ENCODE results near the gene PTEN.
"Not testable (repeated sequence)": the region's sequence is repeated elsewhere in the genome, so short reads cannot be mapped to it uniquely, and the experiment has no call there.

PTEN gene

GRCh38 chr10:87863053-87863943 lies at the start of gene PTEN, which contains the start of gene KLLN:
TSS of gene PTEN (plus strand) at chr10:87863625. CDS start at chr10:87864470, 845 bp downstream.
TSS of gene KLLN (minus strand) at chr10:87863533. CDS start at chr10:87862487, 1,046 bp downstream.
- peak; percentile 63 for DNase-seq (ENCODE audit: low read depth, low spot score)

- no peak for DNase-seq (ENCODE audit: low read depth, low spot score)
These were observed 47.1 kb upstream of the PTEN start for GRCh38 chr10:87816163-87816897.

DNA sequence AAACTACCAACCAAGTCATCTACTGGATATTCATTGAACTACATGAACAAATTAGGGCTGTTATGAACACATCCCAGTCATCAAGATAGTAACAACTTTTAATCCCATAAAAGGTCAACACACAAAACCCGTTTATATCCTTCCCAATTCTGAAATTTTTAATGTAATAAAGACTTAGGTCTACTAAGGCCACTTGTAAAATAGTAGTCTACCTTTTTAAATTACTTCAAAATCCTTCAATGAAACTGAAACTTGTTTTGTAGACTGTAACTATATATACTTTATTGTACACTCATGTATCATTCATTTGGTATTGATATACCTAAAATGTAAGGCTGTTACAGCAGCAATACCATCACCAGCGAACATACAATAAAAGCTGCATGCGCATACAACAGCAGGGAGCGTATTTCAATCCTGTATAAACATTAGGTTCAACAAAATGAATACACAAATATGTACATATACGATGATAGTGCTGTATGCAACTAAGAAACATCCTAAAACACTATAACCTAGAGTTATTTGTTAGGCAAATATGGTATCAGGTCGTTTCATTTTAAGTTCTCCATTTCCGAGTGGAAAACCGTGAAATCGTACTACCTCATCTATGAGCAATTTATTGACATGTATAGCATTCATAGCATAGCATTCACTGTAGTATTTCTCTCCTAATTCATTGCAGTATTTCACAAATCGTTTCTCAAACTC lies 46.4 kb upstream of the PTEN start:
- DNase-seq (ENCODE audit: low read depth, low spot score), result no peak

DNA sequence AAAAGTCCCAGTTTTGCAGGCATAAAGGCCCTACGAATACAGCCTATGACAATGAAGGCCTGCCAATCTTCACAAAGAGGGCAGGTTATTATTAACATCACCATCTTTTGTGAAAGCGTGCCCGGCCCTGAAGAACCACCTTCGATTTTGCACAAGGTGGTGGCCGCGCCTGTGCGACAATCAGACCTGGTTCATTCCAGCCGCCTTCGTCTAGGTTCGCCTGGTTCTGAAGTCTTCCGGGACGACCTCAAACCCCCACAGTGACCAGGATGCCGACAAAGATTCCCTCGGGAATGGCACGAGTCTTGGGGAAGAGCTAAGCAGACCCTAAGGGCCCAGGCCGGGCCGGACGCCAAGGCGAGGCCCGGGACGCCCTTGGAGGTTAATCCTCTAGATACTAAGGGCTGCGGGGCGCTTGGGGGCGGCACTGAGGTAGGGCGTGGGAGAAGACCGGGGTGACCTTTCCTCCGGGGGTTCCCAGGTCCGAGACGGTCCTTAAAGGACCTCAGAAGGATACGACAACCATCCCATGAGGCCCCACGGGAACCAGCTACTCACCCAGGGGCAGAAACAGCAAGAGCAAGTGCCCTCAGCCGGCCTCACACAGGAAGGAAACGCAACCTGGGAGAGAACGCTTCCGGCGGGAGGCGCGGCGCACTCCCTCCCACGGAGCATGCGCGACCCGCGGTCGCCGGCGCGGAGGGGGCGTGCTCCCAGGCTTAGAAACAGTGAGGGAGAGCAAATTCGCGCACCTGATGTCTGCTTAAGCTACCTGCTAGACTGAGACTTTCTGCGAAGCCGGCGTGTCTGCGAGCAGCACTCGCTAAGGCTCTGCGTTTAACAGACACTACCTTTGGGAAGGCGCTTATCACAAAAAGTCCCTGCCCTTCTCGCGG lies 45.6 kb upstream of the PTEN start, which contains the start of gene ATAD1:
Gene ATAD1, minus strand, starts transcription at position 618 of the 896 bp plus-strand sequence. CDS start 3,627 bp downstream, outside the sequence.
- peak; percentile 76 for DNase-seq (ENCODE audit: low read depth, low spot score)

GRCh38 chr10:87818505-87819288 lies 44.7 kb upstream of the PTEN start:
- peak; percentile 48 for DNase-seq (ENCODE audit: low read depth, low spot score)

GRCh38 chr10:87819289-87819585 lies 44.2 kb upstream of the PTEN start:
- no peak for DNase-seq (ENCODE audit: low read depth, low spot score)

DNA sequence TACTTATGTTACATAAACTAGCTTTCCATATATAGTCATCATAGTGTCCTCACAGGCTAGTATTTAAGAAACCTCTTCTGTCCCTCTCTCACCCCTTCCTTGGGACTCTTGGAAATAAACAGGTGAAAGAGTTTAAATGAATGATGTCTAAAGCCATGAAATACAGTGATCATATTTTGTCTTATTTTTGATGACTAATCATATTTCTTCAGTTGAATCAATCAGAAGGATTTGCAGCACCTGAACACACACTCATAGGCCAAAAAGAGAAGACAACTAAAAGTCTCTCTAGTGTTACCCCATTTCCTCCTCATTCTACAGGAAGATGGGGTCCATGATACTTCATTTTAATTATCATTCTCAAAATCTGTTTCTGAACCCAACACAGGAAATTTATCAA lies 36.8 kb upstream of the PTEN start:
- DNase-seq (ENCODE audit: low read depth, low spot score), result no peak

GRCh38 chr10:87827681-87828080 lies 35.7 kb upstream of the PTEN start:
- no peak for DNase-seq (ENCODE audit: low read depth, low spot score)

- not testable (repeated sequence) for DNase-seq (ENCODE audit: low read depth, low spot score)
These were observed 34.4 kb upstream of the PTEN start for GRCh38 chr10:87829051-87829450.

- DNase-seq (ENCODE audit: low read depth, low spot score), result no peak
These were observed 33.3 kb upstream of the PTEN start for GRCh38 chr10:87829986-87830729.

DNA sequence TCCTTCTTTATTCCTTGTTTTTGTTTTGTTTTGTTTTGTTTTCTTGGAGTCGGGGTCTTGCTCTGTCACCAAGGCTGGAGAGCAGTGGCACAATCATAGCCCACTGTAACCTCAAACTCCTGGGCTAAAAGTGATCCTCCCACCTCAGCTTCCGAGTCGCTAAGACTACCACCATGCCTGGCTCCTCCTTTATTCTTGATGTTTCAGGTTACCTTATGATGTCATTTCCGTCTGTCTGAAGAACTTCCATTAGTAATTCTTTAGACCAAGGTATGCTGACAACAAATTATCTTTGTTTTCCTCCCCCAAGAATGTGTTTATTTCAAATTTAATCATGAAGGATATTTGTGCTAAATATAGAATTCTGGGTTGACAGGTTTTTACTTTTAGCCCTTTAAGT lies 27.3 kb upstream of the PTEN start:
- no peak for DNase-seq (ENCODE audit: low read depth, low spot score)

DNA sequence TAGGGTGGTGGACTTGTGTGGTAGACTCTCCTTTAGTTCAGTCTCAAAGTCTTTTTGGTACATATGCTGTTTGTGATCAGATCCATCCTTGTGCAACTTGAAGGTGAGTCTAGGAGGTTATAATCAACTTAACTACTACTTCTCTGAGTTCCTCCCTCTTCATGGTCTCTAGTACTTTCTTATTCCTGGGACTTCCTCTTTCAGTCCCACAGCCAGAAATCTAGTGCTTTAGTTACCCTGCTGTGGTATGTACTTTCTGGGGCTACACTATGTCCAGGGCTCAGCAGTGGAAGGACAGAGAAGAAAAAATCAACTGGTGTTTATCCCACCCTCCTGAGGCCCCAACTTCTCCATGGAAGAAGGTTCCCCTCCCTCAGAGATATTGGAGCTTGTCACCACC lies 26.0 kb upstream of the PTEN start:
- no peak for DNase-seq (ENCODE audit: low read depth, low spot score)

GRCh38 chr10:87838650-87839049 lies 24.8 kb upstream of the PTEN start:
- no peak for DNase-seq (ENCODE audit: low read depth, low spot score)

GRCh38 chr10:87841186-87841585 lies 22.2 kb upstream of the PTEN start:
- no peak for DNase-seq (ENCODE audit: low read depth, low spot score)

DNA sequence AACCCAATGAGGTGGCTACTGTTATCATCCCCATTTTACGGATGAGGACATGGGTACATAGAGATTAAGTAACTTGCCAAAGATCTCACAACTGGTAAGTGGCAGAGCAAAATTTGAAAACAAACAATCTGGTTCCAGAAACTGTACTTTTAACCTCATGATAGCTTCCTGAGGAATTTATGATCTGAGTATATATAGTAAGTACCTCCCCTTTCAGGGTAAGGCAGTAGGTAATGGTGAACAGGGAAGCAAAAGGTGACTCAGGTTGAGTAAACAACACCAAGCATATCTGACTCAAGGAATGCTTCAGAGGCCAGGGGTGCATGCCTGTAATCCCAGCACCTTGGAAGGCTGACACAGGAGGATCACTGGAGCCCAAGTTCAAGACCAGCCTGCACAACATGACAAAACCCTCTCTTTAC lies 21.2 kb upstream of the PTEN start:
- DNase-seq (ENCODE audit: low read depth, low spot score), result no peak

DNA sequence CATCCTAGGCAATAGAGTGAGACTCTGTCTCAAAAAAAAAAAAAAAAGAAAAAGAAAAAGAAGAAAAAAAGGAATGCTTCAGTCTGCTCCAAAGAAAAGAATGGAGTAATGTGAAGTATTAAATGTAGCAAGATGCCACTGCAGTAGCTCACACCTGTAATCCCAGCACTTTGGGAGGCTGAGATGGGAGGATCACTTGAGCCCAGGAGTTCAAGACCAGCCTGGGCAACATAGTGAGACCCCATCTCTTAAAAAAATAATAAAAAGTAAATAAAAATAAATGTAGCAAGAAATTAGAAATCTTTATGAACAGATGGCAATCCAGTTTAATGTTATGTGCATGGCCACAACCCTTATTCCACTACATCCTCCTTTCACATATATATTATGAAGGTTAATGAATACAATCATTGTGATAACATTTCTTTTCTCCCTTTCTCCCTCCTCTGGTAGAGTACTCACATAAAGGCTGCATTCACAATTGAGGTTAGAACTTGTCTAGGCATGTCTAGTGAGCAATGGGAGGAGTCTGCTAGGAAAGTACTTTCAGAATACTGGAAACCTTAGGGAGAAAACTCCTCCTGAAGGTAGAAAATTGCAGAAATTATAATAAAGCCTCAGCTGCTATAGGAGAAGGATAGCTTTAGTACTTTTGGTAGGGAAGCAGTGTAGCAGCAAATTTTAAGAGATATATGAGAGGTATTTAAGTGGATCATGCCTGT lies 20.5 kb upstream of the PTEN start:
- no peak for DNase-seq (ENCODE audit: low read depth, low spot score)

DNA sequence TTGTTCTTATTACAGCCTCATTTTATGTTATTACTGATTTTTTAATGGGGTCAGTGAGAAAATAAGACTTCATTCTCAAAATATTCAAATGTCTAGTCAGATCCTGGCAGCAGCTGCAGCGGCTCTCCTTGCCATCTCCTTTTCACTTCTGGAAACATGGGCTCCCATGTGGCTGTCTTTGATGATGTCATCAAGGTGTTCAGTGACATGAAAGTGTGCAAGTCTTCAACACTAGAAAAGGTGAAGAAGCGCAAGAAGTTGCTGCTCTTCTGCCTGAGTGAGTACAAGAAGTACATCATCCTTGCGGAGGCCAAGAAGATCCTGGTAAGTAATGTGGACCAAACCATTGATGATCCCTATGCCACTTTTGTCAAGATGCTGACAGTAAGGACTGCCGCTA lies 19.7 kb upstream of the PTEN start:
- DNase-seq (ENCODE audit: low read depth, low spot score), result no peak

GRCh38 chr10:87844837-87845623 lies 18.4 kb upstream of the PTEN start:
- DNase-seq (ENCODE audit: low read depth, low spot score), result no peak
